G401 (cell line): ENCODE data around the gene IGDCC3. TPM values are rescaled to one million over a fixed set of nuclear protein-coding genes. Genes with fewer than 3 reads are reported as not detected.
A peak's percentile ranks its signal among the peaks of the same experiment; 100 is the strongest.
"Not testable (repeated sequence)": the region's sequence is repeated elsewhere in the genome, so short reads cannot be mapped to it uniquely, and the experiment has no call there.

Experiments used
- DNase-seq: peaks from one replicate; pipeline ENCODE4 v3.0.0-alpha.2; 2015; ENCODE audit warnings: low spot score
- in situ Hi-C: cut with HindIII; loops from 2 replicates; pipeline ENCODE4 v1.10.0; 2016; ENCODE audit warnings: low sequenced_read_pairs, mixed read lengths
- total RNA-seq: library from RNA; depleted of rRNA; stranded (reverse); fragments of >200 nt; shearing (Covaris generic); gene quantifications from 2 replicates; pipeline ENCODE4 v1.2.3, GENCODE V29; 2014

IGDCC3 gene
- total RNA-seq, 1 experiment from 2014 or later = 20.1 TPM

- no peak for DNase-seq
- in situ Hi-C loops = no loop called here
These were observed 30.7 kb upstream of the IGDCC3 start for GRCh38 chr15:65408324-65409035.

GRCh38 chr15:65406424-65407000 is 28.7 kb upstream of the IGDCC3 start:
- DNase-seq = no peak
- in situ Hi-C loops = no loop called here

GRCh38 chr15:65405791-65406423 is 28.1 kb upstream of the IGDCC3 start:
- no peak for DNase-seq
- in situ Hi-C loops = no loop called here

- DNase-seq = no peak
- in situ Hi-C loops = no loop called here
These were observed 26.5 kb upstream of the IGDCC3 start for GRCh38 chr15:65404186-65404872.

GRCh38 chr15:65402961-65403360 is 25.2 kb upstream of the IGDCC3 start:
- in situ Hi-C loops = no loop called here
- DNase-seq = no peak

GRCh38 chr15:65401611-65402240 is 23.9 kb upstream of the IGDCC3 start:
- in situ Hi-C loops = no loop called here

GRCh38 chr15:65400760-65401610 is 23.2 kb upstream of the IGDCC3 start:
- in situ Hi-C loops = no loop called here
- peak; percentile 50 for DNase-seq

More at GRCh38 chr15:65401611-65402240, 23.9 kb upstream of the IGDCC3 start:
- DNase-seq = no peak

- no peak for DNase-seq
- in situ Hi-C loops = no loop called here
These were observed 22.2 kb upstream of the IGDCC3 start for GRCh38 chr15:65399997-65400396.

GRCh38 chr15:65399001-65399706 is 21.4 kb upstream of the IGDCC3 start:
- no peak for DNase-seq
- in situ Hi-C loops = no loop called here

GRCh38 chr15:65398486-65398885 is 20.7 kb upstream of the IGDCC3 start:
- DNase-seq = not testable (repeated sequence)

GRCh38 chr15:65396965-65397317 is 19.1 kb upstream of the IGDCC3 start:
- no peak for DNase-seq
- in situ Hi-C loops = no loop called here

More at GRCh38 chr15:65398486-65398885, 20.7 kb upstream of the IGDCC3 start:
- in situ Hi-C loops = not testable (repeated sequence)

- DNase-seq = no peak
- in situ Hi-C loops = no loop called here
These were observed 18.6 kb upstream of the IGDCC3 start for GRCh38 chr15:65396283-65396964.

- no peak for DNase-seq
- in situ Hi-C loops = no loop called here
These were observed 17.9 kb upstream of the IGDCC3 start for GRCh38 chr15:65395567-65396202.

GRCh38 chr15:65394936-65395335 is 17.1 kb upstream of the IGDCC3 start:
- no peak for DNase-seq
- in situ Hi-C loops = no loop called here

GRCh38 chr15:65394280-65394789 is 16.5 kb upstream of the IGDCC3 start:
- in situ Hi-C loops = no loop called here
- no peak for DNase-seq

- DNase-seq = no peak
- in situ Hi-C loops = no loop called here
These were observed 15.8 kb upstream of the IGDCC3 start for GRCh38 chr15:65393557-65393956.

GRCh38 chr15:65393091-65393490 is 15.3 kb upstream of the IGDCC3 start:
- in situ Hi-C loops = no loop called here
- DNase-seq = no peak
